Activated CD4-positive, alpha-beta T cell treated with anti-CD3 and anti-CD28 coated beads, Interleukin-2, amount 10 ng/mL, durations not matched to agents 24 days and 14 days (primary cell): Measurements from ENCODE around the gene TMEM120A. TPM values are rescaled to one million over a fixed set of nuclear protein-coding genes. Genes with fewer than 3 reads are reported as not detected.
"Not testable (repeated sequence)": the region's sequence is repeated elsewhere in the genome, so short reads cannot be mapped to it uniquely, and the experiment has no call there.

Experiments used
- DNase-seq: peaks from one replicate; pipeline ENCODE4 v3.0.0; 2022
- H3K27ac Mint-ChIP-seq: one replicate; pipeline ENCODE4 v1.8.0; 2022; ENCODE audit warnings: mild to moderate bottlenecking, mixed read lengths
- H3K27me3 Mint-ChIP-seq: one replicate; pipeline ENCODE4 v1.8.0; 2022; ENCODE audit warnings: mixed read lengths
- H3K36me3 Mint-ChIP-seq: one replicate; pipeline ENCODE4 v1.8.0; 2022; ENCODE audit warnings: low read depth, mild to moderate bottlenecking, mixed read lengths
- H3K4me1 Mint-ChIP-seq: one replicate; pipeline ENCODE4 v1.8.0; 2021; ENCODE audit warnings: mixed read lengths
- H3K4me3 Mint-ChIP-seq: one replicate; pipeline ENCODE4 v1.8.0; 2022; ENCODE audit warnings: mild to moderate bottlenecking, moderate library complexity, mixed read lengths
- H3K9me3 Mint-ChIP-seq: one replicate; pipeline ENCODE4 v1.8.0; 2021; ENCODE audit warnings: mixed read lengths
- intact Hi-C: fragments of 100-400 bp; cut with micrococcal nuclease; formaldehyde crosslinking; loops from one replicate; pipeline ENCODE4 v1.15.1; 2023
- total RNA-seq: library from RNA; stranded (reverse); gene quantifications from 2 replicates; pipeline ENCODE4 v1.2.3, GENCODE V29; 2022

The TMEM120A gene
- total RNA-seq: 36.1 and 38.2 TPM in 2 replicates

- Mint-ChIP-seq H3K27me3 (no peaks in the 10 kb centered on the region), H3K4me3 (peak within 1 kb of the TSS; percentile 81), H3K36me3 (peaks cover 26% of the 10 kb centered on the region), H3K27ac (peak within 1 kb of the TSS; percentile 41), H3K9me3 (no peaks in the 10 kb centered on the region), H3K4me1 (peaks cover 36% of the 10 kb centered on the region)
- intact Hi-C loops: loop anchor here (1.0 to 5.0 kb wide), 4 partner anchors 15 to 117 kb away; partner anchors contain the start of genes MDH2, POR and RHBDD2
- peak; percentile 99 for DNase-seq
Observed at GRCh38 chr7:75994388-75995051, at the start of gene TMEM120A. TSS of gene TMEM120A (minus strand) at chr7:75994595. CDS start at chr7:75994570, 25 bp downstream.

GRCh38 chr7:76040126-76040525, 45.7 kb upstream of the TMEM120A start:
- DNase-seq: no peak
- Mint-ChIP-seq H3K4me3 (no peak overlapping the region), H3K9me3 (no peaks in the 10 kb centered on the region), H3K27me3 (no peaks in the 10 kb centered on the region), H3K36me3 (peaks cover 5% of the 10 kb centered on the region), H3K4me1 (peaks cover 10% of the 10 kb centered on the region), H3K27ac (no peak overlapping the region)
- intact Hi-C loops: no loop called here

- Mint-ChIP-seq H3K4me1 (peaks cover 17% of the 10 kb centered on the region), H3K27ac (no peak overlapping the region), H3K27me3 (no peaks in the 10 kb centered on the region), H3K9me3 (no peaks in the 10 kb centered on the region), H3K4me3 (no peak overlapping the region), H3K36me3 (peaks cover 4% of the 10 kb centered on the region)
- no peak for DNase-seq
- intact Hi-C loops: no loop called here
Observed at GRCh38 chr7:76037310-76037709, 42.9 kb upstream of the TMEM120A start.

GRCh38 chr7:76031964-76032363, 37.6 kb upstream of the TMEM120A start:
- intact Hi-C loops: no loop called here
- Mint-ChIP-seq H3K27me3 (no peaks in the 10 kb centered on the region), H3K9me3 (no peaks in the 10 kb centered on the region), H3K27ac (no peak overlapping the region), H3K4me3 (no peak overlapping the region), H3K4me1 (peaks cover 17% of the 10 kb centered on the region), H3K36me3 (peaks cover 13% of the 10 kb centered on the region)
- DNase-seq: no peak

- DNase-seq, H3K9me3 Mint-ChIP-seq, H3K27ac Mint-ChIP-seq, H3K27me3 Mint-ChIP-seq, H3K4me3 Mint-ChIP-seq, intact Hi-C loops: not testable (repeated sequence)
- Mint-ChIP-seq H3K36me3 (peaks cover 21% of the 10 kb centered on the region), H3K4me1 (peaks cover 15% of the 10 kb centered on the region)
Observed at GRCh38 chr7:76029682-76030081, 35.3 kb upstream of the TMEM120A start.

GRCh38 chr7:76023002-76023401, 28.6 kb upstream of the TMEM120A start:
- peaks cover 35% of the 10 kb centered on the region for H3K36me3 Mint-ChIP-seq
- no peaks in the 10 kb centered on the region for H3K27me3 Mint-ChIP-seq
- no peaks in the 10 kb centered on the region for H3K9me3 Mint-ChIP-seq
- H3K4me1 Mint-ChIP-seq: peaks cover 13% of the 10 kb centered on the region
- DNase-seq: no peak
- H3K27ac Mint-ChIP-seq: no peak overlapping the region
- intact Hi-C loops: no loop called here
- H3K4me3 Mint-ChIP-seq: peak overlapping the region; percentile 4

GRCh38 chr7:76022026-76022780, 27.8 kb upstream of the TMEM120A start:
- no peak for DNase-seq
- H3K4me3 Mint-ChIP-seq: no peak overlapping the region
- peaks cover 13% of the 10 kb centered on the region for H3K4me1 Mint-ChIP-seq
- H3K9me3 Mint-ChIP-seq: no peaks in the 10 kb centered on the region
- H3K27ac Mint-ChIP-seq: no peak overlapping the region
- intact Hi-C loops: no loop called here
- H3K36me3 Mint-ChIP-seq: peaks cover 38% of the 10 kb centered on the region
- H3K27me3 Mint-ChIP-seq: no peaks in the 10 kb centered on the region

GRCh38 chr7:76020031-76020714, 25.8 kb upstream of the TMEM120A start:
- Mint-ChIP-seq H3K36me3 (peaks cover 42% of the 10 kb centered on the region), H3K27ac (peak overlapping the region; percentile 70), H3K4me3 (peak overlapping the region; percentile 25)

GRCh38 chr7:76018520-76018919, 24.1 kb upstream of the TMEM120A start:
- H3K4me3 Mint-ChIP-seq, H3K27ac Mint-ChIP-seq, H3K9me3 Mint-ChIP-seq, DNase-seq, H3K27me3 Mint-ChIP-seq, intact Hi-C loops: not testable (repeated sequence)
- Mint-ChIP-seq H3K4me1 (peaks cover 13% of the 10 kb centered on the region), H3K36me3 (peaks cover 46% of the 10 kb centered on the region)

More at GRCh38 chr7:76020031-76020714, 25.8 kb upstream of the TMEM120A start:
- no peaks in the 10 kb centered on the region for H3K27me3 Mint-ChIP-seq
- peak; percentile 91 for DNase-seq
- peaks cover 13% of the 10 kb centered on the region for H3K4me1 Mint-ChIP-seq
- no peaks in the 10 kb centered on the region for H3K9me3 Mint-ChIP-seq
- intact Hi-C loops: loop anchor here (1.0 kb wide), 1 partner anchor 154 kb away; no protein-coding TSS in a partner anchor

GRCh38 chr7:76016191-76016947, 22.0 kb upstream of the TMEM120A start:
- H3K27ac Mint-ChIP-seq: no peak overlapping the region
- H3K9me3 Mint-ChIP-seq: no peaks in the 10 kb centered on the region
- peaks cover 13% of the 10 kb centered on the region for H3K4me1 Mint-ChIP-seq
- H3K27me3 Mint-ChIP-seq: no peaks in the 10 kb centered on the region
- DNase-seq: no peak
- intact Hi-C loops: no loop called here
- no peak overlapping the region for H3K4me3 Mint-ChIP-seq
- H3K36me3 Mint-ChIP-seq: peaks cover 53% of the 10 kb centered on the region

GRCh38 chr7:76011442-76011861, 17.1 kb upstream of the TMEM120A start:
- intact Hi-C loops: no loop called here
- DNase-seq: no peak
- Mint-ChIP-seq H3K36me3 (peaks cover 43% of the 10 kb centered on the region), H3K9me3 (no peaks in the 10 kb centered on the region), H3K4me3 (no peak overlapping the region), H3K27me3 (no peaks in the 10 kb centered on the region), H3K27ac (no peak overlapping the region), H3K4me1 (peaks cover 35% of the 10 kb centered on the region)

- Mint-ChIP-seq H3K27me3 (no peaks in the 10 kb centered on the region), H3K4me3 (peak overlapping the region; percentile 62), H3K27ac (peak overlapping the region; percentile 87)
Observed at GRCh38 chr7:76009672-76010600, 15.5 kb upstream of the TMEM120A start.

More at GRCh38 chr7:76009672-76010600, 15.5 kb upstream of the TMEM120A start:
- peaks cover 40% of the 10 kb centered on the region for H3K4me1 Mint-ChIP-seq
- H3K9me3 Mint-ChIP-seq: no peaks in the 10 kb centered on the region
- H3K36me3 Mint-ChIP-seq: peaks cover 46% of the 10 kb centered on the region
- intact Hi-C loops: loop anchor here (1.0 to 2.0 kb wide), 7 partner anchors 16 to 234 kb away; partner anchors contain the start of genes POR, RHBDD2, STYXL1 and TMEM120A
- no peak for DNase-seq
